ENCODE measurements around the gene SPRR2G. TPM values are rescaled to one million over a fixed set of nuclear protein-coding genes. Genes with fewer than 3 reads are reported as not detected.

Gene SPRR2G
- not detected for total RNA-seq
- not detected for polyA plus RNA-seq
- long read RNA-seq, donor 1: 0 reads
- long read RNA-seq, donor 2: 0 reads

- no peaks in the 10 kb centered on the region for H3K9me3 ChIP-seq
- H3K27ac ChIP-seq: no peak within 1 kb of the TSS
- H3K4me1 ChIP-seq: no peaks in the 10 kb centered on the region
- peaks cover 0 to 16% (median 0%) of the 10 kb centered on the region in 7 donors for H3K27me3 ChIP-seq (replicated peaks in 1 of 7)
- H3K36me3 ChIP-seq: no peaks in the 10 kb centered on the region
- DNase-seq: no peak
- H3K4me3 ChIP-seq: no peak within 1 kb of the TSS
- intact Hi-C loops (cut with DNase I; ENCODE audit: low total_unique reads): no loop called here
- 50 to 75% (median 69%) methylated on average over 1 of the region's 1 CpG for WGBS, 5 donors
- TF ChIP-seq POLR2AphosphoS5 (IDR thresholded peaks at IDR 0.05) (no peak), POLR2A (IDR thresholded peaks at IDR 0.05) (no peak), CTCF (IDR thresholded peaks at IDR 0.05 in 8 of 11, conservative IDR thresholded peaks at IDR 0.05 in 3 of 11) (no peak)
These were observed at the start of gene SPRR2G for GRCh38 chr1:153150846-153151245. Gene SPRR2G, minus strand, starts transcription at chr1:153150890. Its CDS starts 780 bp downstream, at chr1:153150110.

- no peak for TF ChIP-seq POLR2AphosphoS5 (IDR thresholded peaks at IDR 0.05)
- no peak for TF ChIP-seq CTCF (IDR thresholded peaks at IDR 0.05 in 8 of 11, conservative IDR thresholded peaks at IDR 0.05 in 3 of 11)
- no peak for TF ChIP-seq POLR2A (IDR thresholded peaks at IDR 0.05)
- Histone ChIP-seq H3K36me3 (no peaks in the 10 kb centered on the region), H3K27ac (no peak overlapping the region), H3K4me1 (no peaks in the 10 kb centered on the region), H3K9me3 (no peaks in the 10 kb centered on the region), H3K27me3 (replicated peaks in 1 of 7) (peaks cover 0 to 66% (median 0%) of the 10 kb centered on the region in 7 donors), H3K4me3 (no peak overlapping the region)
- no peak for DNase-seq
- 70 to 81% (median 78%) methylated on average over 4 of the region's 4 CpGs for WGBS, 5 donors
- intact Hi-C loops (cut with DNase I; ENCODE audit: low total_unique reads): no loop called here
These were observed 44.5 kb upstream of the SPRR2G start for GRCh38 chr1:153195216-153195615.

- peaks cover 0 to 70% (median 0%) of the 10 kb centered on the region in 7 donors for H3K27me3 ChIP-seq (replicated peaks in 1 of 7)
- no peaks in the 10 kb centered on the region for H3K4me1 ChIP-seq
- H3K36me3 ChIP-seq: no peaks in the 10 kb centered on the region
- TF ChIP-seq POLR2AphosphoS5 (IDR thresholded peaks at IDR 0.05) (no peak), POLR2A (IDR thresholded peaks at IDR 0.05) (no peak), CTCF (IDR thresholded peaks at IDR 0.05 in 8 of 11, conservative IDR thresholded peaks at IDR 0.05 in 3 of 11) (no peak)
- H3K4me3 ChIP-seq: no peak overlapping the region
- intact Hi-C loops (cut with DNase I; ENCODE audit: low total_unique reads): no loop called here
- DNase-seq: no peak
- 55 to 78% (median 64%) methylated on average over 3 of the region's 3 CpGs for WGBS, 5 donors
- no peak overlapping the region for H3K27ac ChIP-seq
- H3K9me3 ChIP-seq: no peaks in the 10 kb centered on the region
These were observed 43.8 kb upstream of the SPRR2G start for GRCh38 chr1:153194331-153195050.

- H3K36me3 ChIP-seq: no peaks in the 10 kb centered on the region
- no peak overlapping the region for H3K27ac ChIP-seq
- no peak for DNase-seq
- H3K4me1 ChIP-seq: no peaks in the 10 kb centered on the region
- H3K4me3 ChIP-seq: no peak overlapping the region
- peaks cover 0 to 87% (median 0%) of the 10 kb centered on the region in 7 donors for H3K27me3 ChIP-seq (replicated peaks in 1 of 7)
- TF ChIP-seq CTCF (IDR thresholded peaks at IDR 0.05 in 8 of 11, conservative IDR thresholded peaks at IDR 0.05 in 3 of 11) (no peak), POLR2A (IDR thresholded peaks at IDR 0.05) (no peak), POLR2AphosphoS5 (IDR thresholded peaks at IDR 0.05) (no peak)
- intact Hi-C loops (cut with DNase I; ENCODE audit: low total_unique reads): no loop called here
- WGBS, 5 donors: 32 to 45% (median 40%) methylated on average over 3 of the region's 3 CpGs
- no peaks in the 10 kb centered on the region for H3K9me3 ChIP-seq
These were observed 42.0 kb upstream of the SPRR2G start for GRCh38 chr1:153192697-153193096.
